ENCODE measurements around the gene TRIM68. TPM values are rescaled to one million over a fixed set of nuclear protein-coding genes. Genes with fewer than 3 reads are reported as not detected.

Gene TRIM68
- total RNA-seq, 2 experiments from 2014 or later = 9.8 to 10.2 TPM

DNA sequence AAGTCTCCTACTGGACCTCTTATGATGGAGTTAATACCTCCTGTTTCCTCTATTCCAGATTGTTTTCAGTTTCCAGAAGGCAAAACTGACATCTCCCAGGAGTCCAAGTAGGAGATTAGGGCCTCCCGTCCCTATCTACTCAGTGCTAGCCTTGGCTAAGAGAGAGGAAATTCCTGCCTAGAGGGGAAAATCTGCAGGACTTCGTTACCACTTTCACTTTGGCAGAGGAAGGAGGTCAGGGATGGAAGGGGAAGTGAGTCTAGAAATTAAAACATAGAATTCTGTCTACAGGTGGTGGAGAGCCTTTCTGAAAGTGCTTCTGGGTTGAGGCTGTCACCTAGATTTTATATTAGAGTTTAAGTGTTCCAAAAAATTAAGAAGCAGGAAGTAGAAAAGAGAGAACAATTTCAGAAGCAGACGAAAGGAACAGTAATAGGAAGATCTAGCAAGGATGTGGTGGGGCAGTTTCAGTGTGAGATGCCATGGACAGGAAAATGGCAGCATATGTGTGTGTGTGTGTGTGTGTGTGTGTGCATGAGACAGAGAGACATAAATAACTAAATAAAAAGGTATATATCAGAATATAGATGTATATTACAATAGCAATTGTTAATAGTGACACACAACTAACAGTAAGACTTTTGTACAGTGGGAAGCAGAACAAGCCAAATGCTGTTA, 2.4 kb upstream of the TRIM68 start:
- ChIA-PET POLR2A (no interaction called here), CTCF (no interaction called here)

DNA sequence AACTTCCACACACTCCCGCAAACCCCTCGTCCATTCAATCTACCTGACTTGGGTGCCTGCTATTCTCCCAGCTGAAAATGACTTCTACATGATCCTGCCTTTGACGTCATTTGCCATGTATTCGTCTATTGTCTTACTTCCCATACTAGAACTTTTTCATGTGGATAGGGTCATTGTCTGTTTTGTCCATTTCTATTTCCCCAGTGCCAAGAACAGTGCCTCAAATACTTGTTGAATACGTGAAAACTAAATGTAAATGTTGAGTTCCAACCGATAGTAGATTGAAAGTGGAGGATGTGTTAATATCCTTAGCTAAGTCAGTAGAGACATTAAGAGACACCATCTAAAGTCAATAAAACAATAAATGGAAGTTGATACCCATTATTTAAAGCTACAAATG, 935 bp downstream of the TRIM68 start:
- ChIA-PET POLR2A (no interaction called here), CTCF (no interaction called here)

DNA sequence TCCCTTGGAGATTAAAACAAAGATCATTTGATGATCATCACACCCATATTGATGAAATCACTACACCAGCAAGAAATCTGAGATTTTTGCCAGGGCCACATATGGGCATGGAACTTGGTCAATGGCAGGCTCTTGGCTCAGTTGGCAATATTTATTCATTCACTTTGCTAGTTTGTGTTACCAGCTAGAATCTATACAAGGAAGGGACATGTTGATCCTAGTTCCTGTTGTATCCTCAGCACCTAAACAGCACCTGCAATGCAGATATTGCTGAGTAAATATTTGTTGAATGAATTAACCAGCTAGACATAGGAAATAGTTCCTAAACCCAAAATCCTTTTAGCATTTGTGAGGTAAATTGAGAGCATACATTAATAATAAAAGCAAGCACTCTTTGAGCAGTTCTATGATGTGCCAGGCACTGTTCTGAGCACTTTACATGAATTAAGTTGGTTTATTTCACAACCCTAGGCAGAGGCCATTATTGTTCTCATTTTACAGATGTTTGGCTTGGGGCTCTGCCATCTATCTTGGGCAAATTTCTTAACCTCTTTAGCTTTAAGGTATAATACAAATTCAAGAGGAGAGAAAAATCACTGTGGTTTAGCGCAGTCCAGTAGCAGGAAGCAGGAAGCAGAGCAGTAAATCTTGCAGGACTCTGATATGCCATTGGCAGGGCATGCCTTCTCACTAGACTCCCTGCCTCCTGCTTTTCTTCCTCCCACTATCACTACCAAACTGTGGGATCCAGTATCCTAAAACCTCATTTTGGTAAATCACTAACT, 1.6 kb downstream of the TRIM68 start:
- CTCF ChIA-PET = no interaction called here
- POLR2A ChIA-PET = no interaction called here

GRCh38 chr11:4605057-4605456, 3.0 kb downstream of the TRIM68 start:
- CTCF ChIA-PET = interaction anchor here (0.6 kb wide), 1 partner anchor 8 kb away, joined by 6 read pairs; no protein-coding TSS in a partner anchor
- POLR2A ChIA-PET = no interaction called here

GRCh38 chr11:4593739-4594138, 14.3 kb downstream of the TRIM68 start, which contains the start of gene OR52I1:
OR52I1 (plus strand) TSS chr11:4594039; CDS start chr11:4594039, 0 bp downstream.
- POLR2A ChIA-PET = no interaction called here
- CTCF ChIA-PET = no interaction called here

- ChIA-PET POLR2A (no interaction called here), CTCF (no interaction called here)
Observed at GRCh38 chr11:4589017-4589416, 19.0 kb downstream of the TRIM68 start.

GRCh38 chr11:4581443-4581842, 26.6 kb downstream of the TRIM68 start, which contains the start of gene OR52I2:
OR52I2 (plus strand) TSS chr11:4581743.
- ChIA-PET POLR2A (no interaction called here), CTCF (no interaction called here)

DNA sequence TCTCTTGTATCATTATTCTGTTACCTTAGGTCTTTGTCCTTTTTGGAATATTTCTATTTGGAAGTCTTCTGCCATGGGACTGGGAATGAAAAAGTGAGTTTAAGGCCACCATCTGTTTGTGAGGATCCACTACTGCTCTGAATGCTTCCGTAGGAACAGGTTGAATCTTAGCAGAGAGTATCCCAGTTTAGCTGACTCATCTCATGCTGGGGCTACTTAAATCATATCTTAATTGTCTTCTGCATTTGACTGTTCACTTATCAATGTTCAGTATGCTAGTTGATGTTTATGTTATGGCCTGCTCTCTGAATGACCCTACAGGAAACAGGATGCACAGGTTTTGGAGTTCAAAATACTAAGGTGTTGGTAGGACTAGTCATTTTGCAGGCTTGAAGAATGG, 27.9 kb downstream of the TRIM68 start:
- ChIA-PET CTCF (interaction anchor here (0.8 kb wide), 1 partner anchor 56 kb away, joined by 3 read pairs; no protein-coding TSS in a partner anchor), POLR2A (no interaction called here)

GRCh38 chr11:4578624-4579023, 29.4 kb downstream of the TRIM68 start:
- CTCF ChIA-PET = no interaction called here
- POLR2A ChIA-PET = no interaction called here

- ChIA-PET CTCF (interaction anchor here (1.3 kb wide), 1 partner anchor 390 kb away, joined by 4 read pairs; no protein-coding TSS in a partner anchor), POLR2A (no interaction called here)
Observed at GRCh38 chr11:4577761-4578160, 30.3 kb downstream of the TRIM68 start.

DNA sequence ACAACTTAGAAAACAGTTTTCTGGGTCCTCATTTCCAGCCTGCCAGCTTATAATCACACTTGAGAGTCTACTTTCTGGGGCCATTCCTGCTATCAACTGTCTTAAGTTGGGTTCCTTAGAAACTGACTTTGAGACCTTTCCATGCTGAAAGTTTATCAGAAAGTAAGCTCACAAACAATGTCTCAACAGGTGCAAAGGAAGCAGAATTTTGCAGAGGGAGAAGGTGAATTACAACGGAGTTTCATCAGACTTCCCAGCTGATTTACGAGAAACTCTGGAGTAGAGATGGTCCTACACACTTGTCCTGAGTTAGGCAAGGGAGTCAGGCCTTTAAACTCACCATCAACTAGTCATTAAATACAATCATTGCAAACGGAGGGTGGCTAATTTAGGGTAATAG, 31.2 kb downstream of the TRIM68 start:
- ChIA-PET CTCF (interaction anchor here (1.3 kb wide), 1 partner anchor 389 kb away, joined by 4 read pairs; no protein-coding TSS in a partner anchor), POLR2A (no interaction called here)

DNA sequence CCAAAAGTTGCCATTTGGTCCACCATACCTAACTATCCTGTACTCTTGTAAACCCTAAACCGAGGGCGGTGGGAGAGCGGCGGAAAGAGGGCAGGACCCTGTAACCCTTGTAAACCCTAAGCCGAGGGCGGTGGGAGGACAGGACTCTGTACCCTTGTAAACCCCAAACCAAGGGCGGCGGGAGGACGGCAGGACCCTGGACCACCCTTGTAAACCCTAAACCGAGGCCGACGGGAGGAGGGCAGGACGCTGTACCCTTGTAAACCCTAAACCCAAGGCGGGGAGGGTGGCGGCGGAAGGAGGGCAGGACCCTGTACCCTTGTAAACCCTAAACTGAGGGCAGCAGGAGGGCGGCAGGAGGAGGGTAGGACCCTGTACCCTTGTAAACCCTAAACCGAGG, 39.0 kb downstream of the TRIM68 start:
- ChIA-PET POLR2A (no interaction called here), CTCF (no interaction called here)

- CTCF ChIA-PET = no interaction called here
- POLR2A ChIA-PET = no interaction called here
Observed at GRCh38 chr11:4565371-4565770, 42.7 kb downstream of the TRIM68 start.

GRCh38 chr11:4560467-4560866, 47.6 kb downstream of the TRIM68 start:
- CTCF ChIA-PET = no interaction called here
- POLR2A ChIA-PET = no interaction called here

- ChIA-PET CTCF (no interaction called here), POLR2A (no interaction called here)
Observed at GRCh38 chr11:4559527-4560440, 48.2 kb downstream of the TRIM68 start.

DNA sequence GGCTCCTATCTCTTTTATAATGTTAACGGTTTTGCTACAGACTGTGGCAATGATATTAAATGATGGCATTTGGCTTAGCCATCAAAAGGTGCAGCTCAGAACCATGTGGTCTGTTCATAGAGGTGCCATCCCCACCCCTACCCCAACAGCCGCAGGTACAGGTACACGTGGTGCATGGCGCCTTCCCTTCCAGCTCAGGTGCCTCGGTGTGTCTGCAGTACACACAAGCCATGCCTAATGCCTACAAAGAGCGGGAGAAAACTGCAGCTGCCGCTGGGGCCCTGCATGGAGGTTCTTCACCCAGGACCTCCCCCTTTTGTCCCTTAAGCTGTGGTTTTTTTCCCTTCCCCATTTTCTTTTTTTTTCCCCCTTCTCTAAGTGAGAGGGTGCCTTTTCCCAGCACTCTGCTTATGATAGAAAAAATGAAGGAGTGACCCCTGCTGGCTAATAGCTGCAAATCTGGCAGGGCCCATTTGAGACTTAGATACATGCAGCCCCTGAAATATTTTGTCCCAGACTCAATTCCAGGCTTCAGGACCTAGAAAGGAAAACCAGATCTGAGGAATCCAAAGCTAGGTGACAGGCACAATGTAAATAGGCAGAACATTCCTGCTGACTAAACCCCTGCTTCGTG, 56.6 kb downstream of the TRIM68 start:
- CTCF ChIA-PET = interaction anchor here (1.2 kb wide), 1 partner anchor 364 kb away, joined by 4 read pairs; no protein-coding TSS in a partner anchor
- POLR2A ChIA-PET = no interaction called here
